GM23338 (cell line): Measurements from ENCODE around the gene CMIP.

Source experiments
- CREB1 ChIP-seq: fragments of 250-450 bp; sonication (Bioruptor Pico); IDR thresholded peaks from 2 replicates; pipeline ENCODE4 v1.5.0; 2020; ENCODE audit warnings: low read depth, mild to moderate bottlenecking, moderate library complexity
- CTCF ChIP-seq, 2 experiments: fragments of 200-600 bp in 1 of 2; sonication (generic) in 1 of 2; conservative IDR thresholded peaks; 2 replicates each; pipeline versions ENCODE4 v1.5.1 to v1.6.1; 2016 to 2017; ENCODE audit warnings: antibody characterized with exemption in 2 of 2, low read depth in 2 of 2, mild to moderate bottlenecking in 2 of 2, moderate library complexity in 1 of 2
- ETS1 ChIP-seq: IDR thresholded peaks from 2 replicates; pipeline ENCODE4 v1.6.1; 2016; ENCODE audit warnings: antibody characterized with exemption
- EZH2 ChIP-seq: fragments of 200-600 bp; sonication (generic); IDR thresholded peaks from one replicate; pipeline ENCODE4 v1.8.0; 2017; ENCODE audit warnings: antibody characterized with exemption, mild to moderate bottlenecking, low read depth; ENCODE audit not compliant: unreplicated experiment
- EZH2phosphoT487 ChIP-seq: fragments of 200-600 bp; sonication (generic); IDR thresholded peaks from one replicate; pipeline ENCODE4 v1.8.1; 2018; ENCODE audit warnings: antibody characterized with exemption; ENCODE audit not compliant: unreplicated experiment
- POLR2AphosphoS5 ChIP-seq: IDR thresholded peaks from 2 replicates; pipeline ENCODE4 v1.6.1; 2016; ENCODE audit warnings: antibody characterized with exemption, low read depth
- REST ChIP-seq: IDR thresholded peaks from one replicate; pipeline ENCODE4 v1.6.1; 2018; ENCODE audit warnings: antibody characterized with exemption; ENCODE audit not compliant: unreplicated experiment
- ZNF462 ChIP-seq: fragments of 250-450 bp; sonication (Bioruptor Pico); IDR thresholded peaks from 2 replicates; pipeline ENCODE4 v1.5.0; 2020; ENCODE audit warnings: mild to moderate bottlenecking, moderate library complexity

- TF ChIP-seq CTCF (conservative IDR thresholded peaks at IDR 0.05; ENCODE audit: low read depth in 2 of 2) = no peak
- TF ChIP-seq EZH2phosphoT487 = no peak
- no peak for TF ChIP-seq CREB1 (CRISPR knock-in tag)
- no peak for TF ChIP-seq REST
- no peak for TF ChIP-seq EZH2
- no peak for TF ChIP-seq POLR2AphosphoS5
- no peak for TF ChIP-seq ETS1
- TF ChIP-seq ZNF462 (CRISPR knock-in tag) = no peak
Measured at GRCh38 chr16:81455006-81455405, 10.4 kb downstream of the CMIP start.
